GM19025 (cell line): Measurements from ENCODE around the gene ETFB.
"Not testable (repeated sequence)": the region's sequence is repeated elsewhere in the genome, so short reads cannot be mapped to it uniquely, and the experiment has no call there.

Source experiments
- ATAC-seq: cut with Tn5 transposase; IDR thresholded peaks from one replicate; pipeline ENCODE4 v1.9.1; 2021; ENCODE audit warnings: mild to moderate bottlenecking, low read depth, moderate library complexity; ENCODE audit not compliant: unreplicated experiment

ETFB gene

DNA sequence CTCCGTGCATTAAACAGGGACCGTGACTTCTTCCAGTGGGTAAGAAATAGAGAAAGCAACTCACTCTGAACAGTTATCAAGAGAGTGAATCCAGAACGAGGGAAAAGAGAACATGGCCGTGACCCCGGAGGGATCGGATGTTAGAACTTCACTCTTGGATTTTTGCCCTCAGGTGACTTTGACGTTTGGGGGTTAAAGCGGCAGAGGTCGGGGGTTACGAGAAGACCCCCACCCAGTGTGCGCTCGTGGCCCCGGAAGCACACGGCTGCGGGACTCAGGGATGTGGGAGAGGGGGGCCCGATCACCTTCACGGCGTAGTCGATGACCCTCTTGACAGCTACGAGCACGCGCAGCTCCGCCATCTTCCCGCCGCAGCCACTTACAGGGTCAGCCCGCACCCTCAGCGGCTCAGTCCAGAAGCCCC, at the start of gene ETFB:
Gene ETFB, minus strand, starts transcription at position 424 of the 424 bp plus-strand sequence. Its CDS starts 62 bp downstream, at position 362.
- ATAC-seq, result no peak

DNA sequence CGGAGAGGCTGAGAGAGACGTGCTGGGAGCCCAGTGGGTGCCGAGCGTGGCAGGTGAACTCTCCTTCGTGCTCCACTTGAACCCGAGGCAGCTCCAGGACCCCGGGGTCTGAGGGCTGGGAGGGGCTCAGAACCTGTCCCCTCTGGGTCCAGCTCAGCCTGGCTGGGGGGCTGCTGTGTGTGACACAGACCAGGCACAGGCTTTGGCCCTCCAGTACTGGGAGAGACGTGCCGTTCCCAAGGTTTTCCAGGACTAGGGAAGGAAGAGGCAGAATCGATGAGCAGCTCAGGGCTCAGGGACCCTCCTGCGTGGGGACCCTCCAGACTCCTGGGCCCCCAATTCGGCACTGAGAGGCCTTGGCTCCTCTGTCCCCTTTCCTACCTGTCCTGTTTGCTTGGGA, 49.0 kb upstream of the ETFB start:
- no peak for ATAC-seq

DNA sequence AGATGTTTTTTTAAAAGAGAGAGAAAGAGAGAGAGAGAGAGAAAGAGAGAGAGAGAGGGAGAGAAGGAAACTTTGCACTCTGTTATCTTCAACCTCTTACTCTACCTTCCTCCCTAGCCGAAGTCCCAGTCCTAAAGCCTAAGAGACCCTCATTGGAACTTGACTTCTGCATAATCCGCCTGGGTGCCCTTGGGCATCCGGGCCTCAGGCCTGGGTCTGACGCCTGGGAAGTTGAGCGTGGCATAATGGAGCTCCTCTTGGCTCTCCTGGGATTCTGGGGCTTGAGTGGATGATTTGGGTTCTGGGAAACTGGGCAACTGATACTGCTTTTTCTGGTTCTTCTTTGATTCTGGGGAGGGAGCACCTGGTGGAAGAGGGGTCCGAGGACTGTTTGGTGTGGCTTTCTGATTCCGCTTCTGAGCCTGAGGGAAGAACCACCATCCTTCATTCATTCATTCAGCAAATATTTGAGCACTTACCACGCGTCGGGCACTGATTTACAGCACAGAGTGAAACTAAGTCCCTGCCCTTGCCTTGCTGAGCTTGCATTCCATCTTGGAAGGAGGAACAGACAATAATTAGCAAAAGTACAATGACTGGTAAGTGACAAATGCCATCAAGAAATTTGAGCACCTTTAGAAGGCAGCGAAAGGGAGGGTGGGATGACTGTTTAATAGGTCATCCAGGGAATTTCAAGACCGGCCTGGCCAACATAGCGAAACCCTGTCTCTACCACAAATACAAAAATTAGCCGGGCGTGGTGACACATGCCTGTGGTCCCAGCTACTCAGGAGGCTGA, 45.0 kb upstream of the ETFB start:
- no peak for ATAC-seq

DNA sequence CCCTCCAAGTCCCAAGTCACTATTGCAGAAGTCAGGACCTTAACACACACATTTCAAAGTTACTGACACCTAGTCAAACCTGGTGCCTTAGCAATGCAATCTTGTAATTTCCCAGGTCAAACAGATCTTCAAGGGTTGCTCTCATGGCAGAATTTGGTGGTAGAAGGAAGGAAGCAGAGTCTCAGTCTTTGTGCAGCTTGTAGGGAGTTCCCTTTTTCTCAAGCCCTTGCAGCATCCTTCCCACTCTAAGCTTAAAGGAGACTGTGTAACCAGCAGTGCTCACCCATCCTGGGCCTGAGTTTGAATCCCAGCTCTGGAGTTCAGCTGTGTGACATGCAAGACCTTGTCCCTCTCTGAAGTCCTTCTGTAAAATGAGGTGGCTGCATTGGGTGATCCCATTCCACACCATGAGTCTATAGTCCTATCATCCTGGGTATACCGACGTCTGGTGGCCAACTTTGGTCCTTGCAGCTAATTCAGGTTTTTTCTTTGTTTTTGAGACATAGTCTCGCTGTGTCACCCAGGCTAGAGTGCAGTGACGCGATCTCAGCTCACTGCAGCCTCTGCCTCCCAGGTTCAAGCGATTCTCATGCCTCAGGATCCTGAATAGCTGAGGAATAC, 41.4 kb upstream of the ETFB start:
- no peak for ATAC-seq

DNA sequence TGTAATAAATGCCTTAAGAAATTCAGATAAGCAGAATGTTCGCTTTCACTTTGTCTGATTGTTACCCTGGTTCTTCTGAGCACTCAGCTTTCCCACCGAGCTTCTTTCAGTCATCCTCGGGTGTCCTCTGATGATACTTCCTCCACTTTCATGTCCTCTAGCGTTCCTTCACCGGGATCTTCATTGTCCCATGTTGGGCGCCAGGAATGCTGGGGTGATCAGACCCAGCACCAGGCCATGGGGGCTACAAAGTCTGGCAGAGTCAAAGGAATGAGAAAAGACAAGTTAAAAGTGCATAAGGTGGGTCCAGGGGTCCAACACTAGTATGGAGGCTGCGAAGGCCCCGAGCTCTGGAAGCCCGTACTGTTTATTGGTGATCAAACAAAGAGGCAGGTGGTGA, 35.9 kb upstream of the ETFB start:
- ATAC-seq, result no peak

DNA sequence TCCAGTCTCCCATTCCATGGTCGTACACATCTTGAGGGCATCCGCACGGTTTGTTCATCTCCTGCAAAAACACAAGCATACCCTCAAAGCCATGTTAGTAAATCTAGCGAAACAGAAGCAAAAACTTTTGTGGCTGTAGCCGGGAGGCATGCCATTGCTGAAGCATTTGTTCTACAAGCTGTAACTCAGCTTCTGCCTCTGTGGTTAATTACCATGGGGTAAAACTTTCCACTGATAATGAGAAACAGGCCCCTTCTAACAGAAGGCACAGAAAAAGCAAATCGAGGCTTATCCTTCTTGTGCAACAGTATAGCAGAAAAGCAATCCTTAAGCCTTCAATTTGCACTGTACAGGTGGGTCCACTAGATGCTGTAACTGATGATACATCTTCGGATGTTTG, 33.7 kb upstream of the ETFB start:
- ATAC-seq, result not testable (repeated sequence)

DNA sequence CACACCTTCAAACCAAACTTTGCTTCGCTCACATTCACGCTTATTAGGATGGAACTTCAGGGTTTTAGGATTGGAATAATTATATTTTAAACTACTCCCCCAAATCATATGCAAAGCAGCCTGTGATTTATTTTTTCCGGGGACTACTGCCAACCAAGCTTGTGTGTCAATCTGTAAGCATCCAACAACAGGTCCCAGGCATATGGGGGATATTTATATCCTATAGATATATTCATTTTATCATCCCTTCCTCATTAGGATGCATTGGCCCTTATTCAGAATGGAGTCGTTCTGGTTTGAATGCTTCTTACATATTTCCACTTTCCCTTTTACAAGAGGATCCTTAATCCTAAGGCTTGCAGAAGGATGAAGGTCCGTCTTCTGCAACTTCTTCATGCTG, 33.0 kb upstream of the ETFB start:
- ATAC-seq, result no peak

DNA sequence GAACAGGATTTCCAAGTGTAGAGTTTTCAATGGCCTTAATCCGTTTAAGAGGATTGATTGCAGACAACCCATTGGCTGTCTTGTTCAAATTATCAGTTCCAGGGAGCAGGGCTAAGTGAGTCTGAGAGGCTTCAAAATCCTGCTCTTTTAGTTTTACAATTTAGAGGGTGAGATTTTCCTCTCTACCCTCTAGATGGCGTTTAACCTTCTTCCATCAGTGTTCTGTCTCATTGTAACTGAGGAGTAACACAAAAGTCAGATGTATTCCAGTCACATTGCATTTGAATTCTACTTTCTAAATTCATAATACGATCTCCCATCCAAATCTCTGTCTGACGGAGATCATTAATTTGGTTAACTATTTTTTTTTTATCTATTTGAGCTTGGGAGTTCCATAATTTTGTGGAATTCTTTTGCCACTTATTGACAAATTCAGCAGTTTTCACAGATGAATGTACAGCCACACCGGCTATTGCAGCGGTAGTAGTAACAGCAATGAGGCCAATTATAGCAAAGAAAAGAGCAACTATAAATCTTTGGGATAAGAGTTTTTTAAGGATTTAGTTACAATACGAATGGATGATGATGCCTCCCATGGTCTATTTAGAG, 32.0 kb upstream of the ETFB start:
- ATAC-seq, result no peak

DNA sequence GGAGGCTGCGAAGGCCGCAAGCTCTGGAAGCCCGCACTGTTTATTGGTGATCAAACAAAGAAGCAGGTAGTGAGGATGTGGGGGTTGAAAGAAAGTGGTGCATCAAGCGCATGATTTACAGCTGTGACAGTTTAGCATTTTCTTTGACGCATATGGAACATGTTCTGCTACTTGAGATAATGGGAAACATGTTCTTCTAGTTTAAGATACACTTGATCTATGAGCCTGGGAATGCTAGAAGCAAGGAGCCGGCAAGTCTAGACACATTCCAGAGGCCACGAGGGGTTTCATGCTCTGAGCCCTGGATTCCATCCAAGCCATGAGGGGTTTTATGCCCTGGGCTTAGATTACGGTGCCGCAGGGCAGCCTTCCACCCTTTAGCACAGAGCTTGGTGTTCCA, 31.3 kb upstream of the ETFB start:
- ATAC-seq, result not testable (repeated sequence)

DNA sequence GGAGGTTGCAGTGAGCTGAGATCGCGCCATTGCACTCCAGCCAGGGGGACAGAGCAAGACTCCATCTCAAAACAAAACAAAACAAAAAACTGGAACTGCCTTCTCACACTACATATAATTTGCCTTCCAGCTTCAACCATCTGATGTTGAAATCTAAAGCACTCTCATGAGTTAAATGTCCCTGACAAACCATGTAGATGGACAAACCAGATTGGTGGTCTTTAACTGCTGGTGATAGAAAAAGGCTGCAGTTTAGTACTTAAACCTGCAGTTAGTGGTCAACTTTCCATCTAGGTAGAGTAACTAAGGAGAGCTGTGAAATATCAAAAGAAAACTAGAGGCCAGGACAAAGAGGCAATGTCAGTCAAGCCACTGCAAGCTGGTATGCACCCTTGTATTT, 30.0 kb upstream of the ETFB start:
- no peak for ATAC-seq

DNA sequence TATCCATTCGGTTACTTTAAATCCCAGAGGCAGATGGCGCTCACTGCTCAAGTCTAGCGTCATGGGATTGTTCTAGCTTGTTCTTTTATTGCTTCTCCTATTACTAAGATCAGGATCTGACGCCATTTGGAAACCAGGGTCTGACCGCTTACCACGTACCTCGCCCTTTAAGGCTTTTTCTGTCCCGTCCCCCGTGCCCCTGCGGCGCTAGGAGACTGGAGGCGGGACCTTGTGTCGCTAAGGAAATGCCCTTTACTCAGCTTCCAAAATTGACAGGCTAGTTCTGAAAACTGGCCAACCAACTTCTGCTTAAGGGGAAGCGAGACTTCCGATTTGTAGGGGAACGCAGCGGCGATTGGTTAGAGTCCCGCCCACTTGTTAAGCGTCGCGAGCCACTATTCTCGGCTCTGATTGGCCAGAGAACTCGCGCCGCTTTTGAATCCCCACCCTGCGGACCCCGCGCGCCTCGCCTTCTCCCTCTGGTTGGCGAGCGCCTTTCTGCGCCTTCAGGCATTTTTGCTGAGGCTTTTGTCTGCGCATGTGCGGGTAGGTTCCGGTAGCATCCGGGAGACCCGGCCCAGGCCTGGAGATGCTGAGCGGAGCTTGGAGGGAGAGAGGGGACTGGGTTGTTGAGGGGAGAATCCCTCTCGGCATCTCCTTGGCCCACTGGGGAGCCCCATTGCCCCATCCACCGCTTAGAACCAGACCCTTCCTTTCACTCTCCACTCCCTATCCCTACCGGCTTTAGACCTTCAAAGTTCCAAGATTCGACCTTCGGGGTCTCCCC, 28.1 kb upstream of the ETFB start:
- ATAC-seq, result peak; percentile 88

DNA sequence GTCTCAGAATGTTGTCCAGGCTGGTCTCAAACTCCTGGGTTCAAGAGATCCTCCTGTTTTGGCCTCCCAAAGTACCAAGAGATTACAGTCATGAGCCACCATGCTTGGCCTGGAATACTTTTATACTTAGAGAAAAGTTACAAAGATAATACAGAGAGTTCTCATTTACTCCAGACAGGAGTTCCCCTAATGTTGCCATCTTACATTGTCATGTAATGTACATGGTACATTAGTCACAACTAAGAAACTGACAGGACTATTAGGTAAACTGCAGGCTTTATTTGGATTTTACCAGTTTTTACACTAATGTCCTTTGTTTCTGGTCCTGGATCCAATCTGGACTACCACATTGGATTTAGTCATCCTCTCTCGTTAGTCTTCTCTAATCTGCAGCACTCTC, 26.5 kb upstream of the ETFB start:
- ATAC-seq, result no peak

DNA sequence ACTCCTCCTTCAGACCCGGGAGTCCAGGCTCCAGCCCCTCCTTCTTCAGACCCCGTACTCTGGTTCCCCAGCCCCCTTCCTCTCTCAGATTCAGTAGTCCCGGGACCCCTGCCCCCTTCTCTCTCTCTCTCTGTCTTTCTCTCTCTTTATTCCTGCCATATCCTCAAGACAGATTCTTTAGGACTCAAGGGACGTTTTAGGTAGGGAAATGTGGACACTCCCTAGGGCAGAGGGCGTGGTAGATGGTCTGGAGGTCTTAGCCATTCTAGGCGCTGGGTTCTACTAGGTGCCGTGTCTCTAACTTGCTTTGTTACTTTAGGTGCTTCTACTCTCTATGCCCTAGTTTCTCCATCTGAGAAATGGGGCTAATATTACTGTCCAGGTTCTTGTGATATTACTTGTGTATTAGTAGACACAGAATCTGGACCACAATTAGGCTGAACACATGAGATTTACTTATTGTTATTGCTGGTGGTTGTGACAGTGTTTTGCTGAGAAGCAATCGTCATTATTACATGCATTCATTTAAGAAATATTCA, 25.0 kb upstream of the ETFB start:
- ATAC-seq, result no peak

DNA sequence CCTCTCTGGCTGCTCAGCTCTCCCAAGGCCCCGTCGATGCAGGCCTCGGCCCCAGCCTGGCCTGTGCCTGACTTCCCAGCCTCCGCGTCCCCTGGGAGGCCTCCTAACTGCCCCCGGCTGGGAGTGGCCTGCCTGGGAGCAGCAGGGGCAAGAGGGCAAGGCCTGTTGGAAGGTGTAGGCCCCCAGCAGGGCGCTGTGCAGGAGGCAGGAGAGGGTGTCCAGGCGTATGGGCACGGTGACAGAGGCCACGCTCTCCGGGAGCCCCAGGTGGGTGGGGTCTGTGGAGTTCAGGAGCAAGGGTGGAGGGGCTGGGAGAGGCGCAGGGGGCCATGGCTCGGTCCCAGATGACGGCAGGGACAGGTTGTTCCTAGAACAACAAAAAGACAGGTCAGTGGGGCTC, 23.0 kb upstream of the ETFB start:
- no peak for ATAC-seq

DNA sequence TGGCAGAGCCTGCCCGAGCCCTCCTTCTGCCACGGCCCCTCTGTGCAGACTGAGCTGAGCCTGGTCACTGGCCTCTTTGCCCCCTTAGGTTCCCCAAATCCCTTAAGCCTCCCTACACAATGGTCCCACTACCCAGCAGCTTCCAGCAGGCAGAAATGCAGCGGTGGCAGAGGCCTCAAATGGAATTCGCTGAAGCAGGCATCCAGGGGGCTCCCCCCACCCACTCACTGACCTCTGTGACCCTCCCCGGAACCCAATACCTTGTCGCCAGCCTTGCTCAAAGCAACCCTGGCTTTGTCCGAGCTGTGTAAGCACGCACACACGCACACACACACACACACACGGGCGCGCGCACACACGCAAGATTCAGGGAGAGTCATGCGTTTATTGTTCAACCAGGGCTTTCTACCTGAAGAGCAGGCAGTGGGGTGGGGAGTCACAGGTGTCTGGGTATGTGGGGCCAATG, 21.8 kb upstream of the ETFB start, which contains the start of gene LIM2:
Gene LIM2, minus strand, starts transcription at position 51 of the 466 bp plus-strand sequence. CDS start 531 bp downstream, outside the sequence.
- no peak for ATAC-seq

DNA sequence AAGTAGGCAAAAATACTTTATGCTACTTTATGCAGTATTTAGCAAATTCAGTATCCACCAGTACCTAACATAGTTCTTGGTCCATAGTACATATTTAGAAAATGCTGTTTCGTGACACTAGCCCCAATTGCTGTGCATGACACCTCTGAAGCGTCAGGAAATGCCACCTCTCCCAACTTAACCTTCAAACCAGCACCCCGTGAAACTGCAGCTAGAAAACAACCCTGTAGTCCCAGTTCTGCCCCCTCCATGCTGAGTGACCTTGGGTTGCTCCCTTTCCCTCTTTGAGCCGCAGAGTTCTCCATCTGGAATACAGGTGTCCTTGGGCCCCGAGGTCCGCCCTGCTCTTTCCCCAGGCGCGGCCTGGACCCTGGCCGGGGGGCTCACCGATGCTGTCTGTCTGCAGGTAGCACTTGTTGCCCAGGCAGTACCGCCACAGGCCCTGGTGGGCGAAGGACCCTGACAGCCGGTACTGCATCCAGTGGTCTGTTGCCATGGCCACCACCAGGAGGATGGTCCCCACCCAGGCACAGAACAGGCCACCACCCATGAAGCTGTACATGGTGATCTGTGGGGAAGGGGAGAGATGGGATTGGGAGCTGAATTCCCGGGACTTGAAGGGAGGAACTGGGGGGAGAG, 20.8 kb upstream of the ETFB start:
- no peak for ATAC-seq

DNA sequence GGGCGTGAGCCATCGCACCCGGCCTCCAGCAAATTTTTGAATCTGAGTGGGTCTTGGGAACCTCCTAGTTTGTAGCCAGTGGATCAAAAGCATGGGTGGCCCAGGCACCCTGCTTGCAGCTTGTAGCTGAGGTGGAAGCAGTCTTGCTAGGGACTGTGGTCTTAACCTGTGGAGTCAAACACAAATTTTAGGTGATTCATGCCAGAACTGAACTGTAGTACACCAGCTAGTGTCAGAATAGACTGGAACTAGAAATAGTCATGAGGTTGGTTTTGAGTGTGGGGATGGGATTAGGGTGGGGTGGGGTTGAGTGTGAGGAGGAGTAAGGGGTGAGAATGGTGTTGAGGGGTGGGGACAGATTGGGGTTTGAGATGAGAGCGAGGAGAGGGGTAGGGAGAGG, 15.8 kb upstream of the ETFB start:
- no peak for ATAC-seq

DNA sequence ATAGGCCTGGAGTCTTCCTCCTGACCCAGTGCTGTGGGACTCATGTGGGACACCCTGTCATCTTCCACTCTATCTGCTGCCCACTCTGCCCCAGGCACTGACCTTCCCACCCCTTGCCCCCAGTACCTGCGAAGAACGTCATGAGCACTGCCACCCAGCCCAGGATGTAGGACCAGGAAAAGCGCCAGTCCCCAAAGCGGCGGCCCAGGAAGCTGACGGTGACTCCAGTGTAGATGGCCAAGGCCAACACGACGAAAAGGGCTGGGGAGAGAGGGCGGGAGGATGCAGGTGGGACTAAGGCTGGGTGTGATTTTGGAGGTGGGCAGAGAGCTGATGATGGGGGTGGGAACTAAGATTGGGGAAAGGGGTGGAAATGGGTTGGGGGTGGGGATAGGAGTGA, 14.2 kb upstream of the ETFB start:
- no peak for ATAC-seq

DNA sequence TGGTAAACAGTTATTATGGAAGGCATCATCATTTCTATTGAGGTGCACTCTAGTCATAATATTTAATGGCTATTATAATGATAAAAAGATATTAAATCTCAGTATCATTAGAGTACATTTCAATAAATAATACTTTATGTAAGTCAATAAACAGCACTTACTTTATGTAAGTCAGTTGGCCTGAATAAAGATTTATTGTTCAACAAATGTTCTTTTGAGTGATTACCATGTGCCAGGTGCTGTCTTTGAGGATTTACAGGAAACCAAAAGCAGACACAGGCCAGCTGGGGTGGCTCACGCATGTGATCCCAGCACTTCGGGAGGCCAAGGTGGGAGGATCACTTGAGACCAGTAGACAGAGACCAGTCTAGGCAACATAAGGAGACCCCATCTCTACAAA, 11.2 kb upstream of the ETFB start:
- ATAC-seq, result no peak
